ENCODE data around the gene LCE3D. TPM values are rescaled to one million over a fixed set of nuclear protein-coding genes. Genes with fewer than 3 reads are reported as not detected.
"Not testable (repeated sequence)": the region's sequence is repeated elsewhere in the genome, so short reads cannot be mapped to it uniquely, and the experiment has no call there.

LCE3D gene
- not detected for total RNA-seq
- 0 reads per million in 2 donors for total RNA-seq

DNA sequence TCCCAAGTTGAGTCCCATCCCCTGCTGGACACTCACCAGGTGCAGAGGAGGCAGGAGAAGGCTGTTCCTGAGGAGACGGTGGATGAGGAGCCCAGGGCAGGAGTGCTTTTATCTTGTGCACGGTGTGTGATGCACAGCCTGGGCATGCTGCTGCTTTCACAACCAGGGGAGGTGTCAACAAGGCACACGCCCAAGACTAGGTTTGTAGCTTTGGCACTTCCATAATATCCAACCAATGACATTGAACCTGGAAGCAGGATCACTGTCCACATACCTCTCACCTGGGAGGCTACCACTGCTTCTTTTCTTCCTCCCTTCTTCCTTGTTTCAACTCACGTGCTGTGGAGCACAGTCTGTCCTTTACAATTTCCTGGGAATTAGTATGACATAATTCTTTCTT is at the start of gene LCE3D:
LCE3D (minus strand) TSS at position 84 of the 400 bp plus-strand sequence. CDS start 580 bp downstream, outside the sequence.
- Mint-ChIP-seq H3K4me3 (no peak within 1 kb of the TSS), H3K4me1 (no peaks in the 10 kb centered on the region), H3K27me3 (peaks cover 62% of the 10 kb centered on the region), H3K27ac (no peak within 1 kb of the TSS), H3K36me3 (ENCODE audit: low read depth) (no peaks in the 10 kb centered on the region)
- DNase-seq (no peak), ATAC-seq (no peak)
- H3K9me3 ChIP-seq (ENCODE audit: control insufficient read depth, low read length, poor library complexity, severe bottlenecking), result no peaks in the 10 kb centered on the region

DNA sequence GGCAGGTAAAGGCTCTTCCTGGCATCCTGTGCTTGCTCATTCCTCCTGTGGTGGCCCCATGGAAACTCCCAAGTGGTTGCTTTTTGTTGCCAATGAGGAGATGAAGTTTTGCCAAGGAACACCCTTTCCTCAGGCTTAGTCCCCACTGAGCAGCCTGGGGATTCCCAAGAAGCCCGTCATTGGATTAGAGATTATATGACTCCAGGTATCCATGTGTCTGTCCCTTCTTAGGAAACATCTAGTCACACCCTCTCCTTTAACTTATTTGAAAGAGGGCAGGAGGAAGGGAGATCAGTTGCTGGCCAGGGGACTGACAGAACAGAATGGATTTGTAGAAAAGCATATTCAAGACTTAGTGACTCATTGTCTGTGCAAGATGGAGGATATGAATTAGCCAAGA is 46.4 kb upstream of the LCE3D start:
- H3K27me3 Mint-ChIP-seq, result peaks cover 70% of the 10 kb centered on the region
- peaks cover 3% of the 10 kb centered on the region for H3K36me3 Mint-ChIP-seq (ENCODE audit: low read depth)
- H3K4me1 Mint-ChIP-seq, result peaks cover 3% of the 10 kb centered on the region
- no peak overlapping the region for H3K4me3 Mint-ChIP-seq
- ATAC-seq (no peak), DNase-seq (no peak)
- H3K27ac Mint-ChIP-seq, result no peak overlapping the region
- H3K9me3 ChIP-seq (ENCODE audit: control insufficient read depth, low read length, poor library complexity, severe bottlenecking), result no peaks in the 10 kb centered on the region

DNA sequence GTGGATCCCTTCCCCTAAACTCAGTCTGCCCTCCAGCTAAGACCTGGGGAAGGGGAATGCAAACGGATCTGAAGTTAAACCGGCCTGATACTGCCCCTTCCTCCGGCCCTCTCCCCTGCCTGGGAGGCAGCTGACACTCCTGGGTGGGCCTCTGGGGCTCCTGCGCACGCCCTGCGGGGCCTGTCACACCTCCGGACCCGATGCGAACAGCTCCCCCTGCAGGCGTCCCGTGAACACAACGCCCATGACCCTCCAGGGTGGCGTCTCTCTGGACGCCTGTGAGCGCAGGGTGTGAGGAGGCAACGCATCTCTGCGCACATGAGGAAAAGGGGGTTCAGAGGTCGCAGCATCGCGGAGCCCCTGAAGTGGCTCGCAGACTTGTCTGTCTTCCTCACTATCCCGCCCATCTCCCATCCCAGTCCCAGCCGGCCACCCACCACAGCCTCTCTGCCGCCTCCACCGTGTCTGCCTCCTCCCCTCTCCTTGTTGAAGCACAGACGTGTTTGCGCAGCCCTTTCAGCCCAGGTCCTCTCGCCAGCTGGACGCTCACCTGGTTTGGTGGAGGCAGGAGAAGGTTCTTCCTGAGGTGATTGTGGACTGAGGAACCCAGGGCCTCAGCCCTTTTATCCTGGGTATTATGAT is 43.0 kb upstream of the LCE3D start:
- ATAC-seq (no peak), DNase-seq (no peak)

GRCh38 chr1:152622803-152623202 is 42.5 kb upstream of the LCE3D start, which contains the start of gene LCE3A:
Gene LCE3A, minus strand, starts transcription at chr1:152623103. Its CDS starts 0 bp downstream, at chr1:152623103.
- peaks cover 44% of the 10 kb centered on the region for H3K27me3 Mint-ChIP-seq
- no peaks in the 10 kb centered on the region for H3K36me3 Mint-ChIP-seq (ENCODE audit: low read depth)
- H3K4me1 Mint-ChIP-seq, result peaks cover 3% of the 10 kb centered on the region
- no peak for ATAC-seq
- H3K27ac Mint-ChIP-seq, result no peak within 1 kb of the TSS
- no peak within 1 kb of the TSS for H3K4me3 Mint-ChIP-seq
- H3K9me3 ChIP-seq (ENCODE audit: control insufficient read depth, low read length, poor library complexity, severe bottlenecking), result no peaks in the 10 kb centered on the region
- DNase-seq, result no peak

More for the DNA sequence above, 43.0 kb upstream of the LCE3D start:
- Mint-ChIP-seq H3K27ac (no peak overlapping the region), H3K4me3 (no peak overlapping the region), H3K27me3 (peaks cover 49% of the 10 kb centered on the region), H3K36me3 (ENCODE audit: low read depth) (no peaks in the 10 kb centered on the region), H3K4me1 (peaks cover 3% of the 10 kb centered on the region)
- no peaks in the 10 kb centered on the region for H3K9me3 ChIP-seq (ENCODE audit: control insufficient read depth, low read length, poor library complexity, severe bottlenecking)

DNA sequence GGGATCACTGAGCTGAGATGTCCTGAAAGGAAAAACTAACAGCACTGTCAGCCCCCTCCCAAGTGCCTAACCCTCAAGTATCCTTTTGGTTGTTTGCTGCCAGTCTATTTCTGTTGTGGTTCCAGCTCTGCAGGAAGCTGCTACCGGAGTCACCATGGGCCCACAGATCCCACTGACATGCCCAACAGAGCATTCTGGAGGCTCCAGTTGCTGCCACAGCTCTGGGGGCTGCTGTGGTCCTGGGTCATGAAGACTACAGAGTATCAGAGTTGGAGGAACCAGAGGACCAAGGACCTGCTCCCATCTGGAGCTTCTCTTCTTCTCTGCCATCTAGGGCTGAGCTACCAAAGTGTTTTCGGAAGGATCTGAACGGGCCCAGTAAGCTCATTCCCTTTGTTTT is 41.7 kb upstream of the LCE3D start:
- ATAC-seq, result no peak
- no peaks in the 10 kb centered on the region for H3K36me3 Mint-ChIP-seq (ENCODE audit: low read depth)
- no peaks in the 10 kb centered on the region for H3K9me3 ChIP-seq (ENCODE audit: control insufficient read depth, low read length, poor library complexity, severe bottlenecking)
- H3K27ac Mint-ChIP-seq, result no peak overlapping the region
- H3K4me1 Mint-ChIP-seq, result peaks cover 3% of the 10 kb centered on the region
- H3K27me3 Mint-ChIP-seq, result peaks cover 38% of the 10 kb centered on the region
- no peak overlapping the region for H3K4me3 Mint-ChIP-seq
- no peak for DNase-seq

- H3K4me3 Mint-ChIP-seq, result no peak within 1 kb of the TSS
- no peak within 1 kb of the TSS for H3K27ac Mint-ChIP-seq
- H3K36me3 Mint-ChIP-seq (ENCODE audit: low read depth), result peaks cover 3% of the 10 kb centered on the region
- no peak for DNase-seq
- H3K4me1 Mint-ChIP-seq, result no peaks in the 10 kb centered on the region
- peaks cover 54% of the 10 kb centered on the region for H3K27me3 Mint-ChIP-seq
- ATAC-seq, result no peak
- no peaks in the 10 kb centered on the region for H3K9me3 ChIP-seq (ENCODE audit: control insufficient read depth, low read length, poor library complexity, severe bottlenecking)
These were observed 33.2 kb upstream of the LCE3D start, which contains the start of gene LCE3B for GRCh38 chr1:152613511-152613910. Gene LCE3B, plus strand, starts transcription at chr1:152613811. Its CDS starts 0 bp downstream, at chr1:152613811.

DNA sequence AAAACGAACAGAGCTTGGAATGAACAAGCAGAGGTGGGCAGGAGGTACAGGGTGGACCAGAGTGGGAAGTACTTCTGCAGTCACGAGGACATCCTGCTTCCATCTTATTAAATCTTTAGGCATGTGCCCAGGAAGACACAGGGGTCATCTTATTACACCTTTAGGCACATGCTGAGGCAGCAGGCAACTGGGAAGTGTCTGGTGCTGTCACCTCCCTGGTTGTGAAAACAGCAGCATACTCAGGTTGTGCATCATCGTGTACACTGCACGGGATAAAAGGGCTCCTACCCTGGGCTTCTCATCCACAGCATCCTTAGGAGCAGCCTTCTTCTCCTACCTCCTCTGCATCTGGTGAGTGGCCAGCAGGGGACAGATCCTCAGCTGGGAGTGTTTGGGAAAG is 19.6 kb upstream of the LCE3D start, which contains the start of gene LCE3C:
LCE3C (plus strand) TSS at position 301 of the 400 bp plus-strand sequence. CDS start 498 bp downstream, outside the sequence.
- Mint-ChIP-seq H3K27me3 (peaks cover 41% of the 10 kb centered on the region), H3K4me1 (no peaks in the 10 kb centered on the region), H3K4me3 (no peak within 1 kb of the TSS), H3K36me3 (ENCODE audit: low read depth) (no peaks in the 10 kb centered on the region), H3K27ac (no peak within 1 kb of the TSS)
- DNase-seq (no peak), ATAC-seq (no peak)
- peaks cover 3% of the 10 kb centered on the region for H3K9me3 ChIP-seq (ENCODE audit: control insufficient read depth, low read length, poor library complexity, severe bottlenecking)

GRCh38 chr1:152596986-152597385 is 16.7 kb upstream of the LCE3D start:
- ATAC-seq, result no peak
- Mint-ChIP-seq H3K36me3 (ENCODE audit: low read depth) (no peaks in the 10 kb centered on the region), H3K4me3 (no peak overlapping the region), H3K27me3 (peaks cover 16% of the 10 kb centered on the region), H3K4me1 (no peaks in the 10 kb centered on the region), H3K27ac (no peak overlapping the region)
- peaks cover 3% of the 10 kb centered on the region for H3K9me3 ChIP-seq (ENCODE audit: control insufficient read depth, low read length, poor library complexity, severe bottlenecking)
- DNase-seq, result no peak

- no peaks in the 10 kb centered on the region for H3K9me3 ChIP-seq (ENCODE audit: control insufficient read depth, low read length, poor library complexity, severe bottlenecking)
- Mint-ChIP-seq H3K27me3 (peaks cover 31% of the 10 kb centered on the region), H3K4me3 (no peak overlapping the region), H3K27ac (no peak overlapping the region), H3K4me1 (no peaks in the 10 kb centered on the region), H3K36me3 (ENCODE audit: low read depth) (peaks cover 2% of the 10 kb centered on the region)
- ATAC-seq (no peak), DNase-seq (no peak)
These were observed 5.3 kb upstream of the LCE3D start for GRCh38 chr1:152585586-152585985.

DNA sequence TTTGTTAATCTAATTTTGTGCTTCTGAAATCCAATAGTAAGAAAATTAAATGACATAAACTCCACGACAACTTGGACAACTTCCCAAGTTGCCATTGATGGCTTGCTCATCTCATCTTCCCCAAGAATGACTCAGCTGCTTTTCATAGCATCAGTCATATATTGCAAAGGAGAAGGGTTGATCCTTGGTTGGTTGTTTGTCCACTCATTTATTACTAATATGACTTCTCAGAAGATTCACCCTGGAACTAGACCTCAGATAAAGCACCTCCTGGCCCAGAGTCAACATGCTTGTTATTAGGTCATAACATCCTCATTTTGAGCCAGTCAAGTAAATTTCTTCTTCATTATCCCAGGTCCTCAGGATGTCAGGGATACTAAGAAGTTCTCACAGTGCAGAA is 2.3 kb upstream of the LCE3D start:
- H3K4me3 Mint-ChIP-seq, result no peak overlapping the region
- no peaks in the 10 kb centered on the region for H3K4me1 Mint-ChIP-seq
- no peak overlapping the region for H3K27ac Mint-ChIP-seq
- peaks cover 2% of the 10 kb centered on the region for H3K36me3 Mint-ChIP-seq (ENCODE audit: low read depth)
- H3K9me3 ChIP-seq (ENCODE audit: control insufficient read depth, low read length, poor library complexity, severe bottlenecking), result no peaks in the 10 kb centered on the region
- peaks cover 54% of the 10 kb centered on the region for H3K27me3 Mint-ChIP-seq
- DNase-seq (no peak), ATAC-seq (no peak)

DNA sequence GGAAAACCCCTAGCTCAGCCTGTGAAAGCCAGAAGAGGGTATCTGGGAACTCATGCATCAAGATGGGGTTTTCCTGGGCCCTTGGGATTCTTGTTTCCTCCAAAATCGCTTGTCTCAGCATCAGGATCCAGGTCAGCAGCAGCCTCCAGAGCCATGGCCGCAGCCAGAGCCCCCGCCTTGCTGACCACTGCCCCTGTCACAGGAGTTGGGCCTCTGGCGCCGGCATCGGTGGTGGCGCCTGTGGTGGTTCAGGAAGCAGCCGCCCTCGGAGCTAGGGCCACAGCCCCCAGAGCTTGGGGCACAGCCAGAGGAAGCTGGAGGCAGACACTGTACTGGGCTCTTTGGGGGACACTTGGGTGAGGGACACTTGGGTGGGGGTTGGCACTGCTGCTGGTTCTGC is 790 bp downstream of the LCE3D start:
- ATAC-seq; H3K36me3 Mint-ChIP-seq (ENCODE audit: low read depth); H3K9me3 ChIP-seq (ENCODE audit: control insufficient read depth, low read length, poor library complexity, severe bottlenecking); H3K4me1 Mint-ChIP-seq; H3K27ac Mint-ChIP-seq; DNase-seq; H3K4me3 Mint-ChIP-seq: not testable (repeated sequence)
- H3K27me3 Mint-ChIP-seq, result peaks cover 71% of the 10 kb centered on the region

GRCh38 chr1:152577168-152577567 is 3.1 kb downstream of the LCE3D start:
- no peak for ATAC-seq
- H3K4me3 Mint-ChIP-seq, result no peak overlapping the region

GRCh38 chr1:152566681-152567080 is 13.6 kb downstream of the LCE3D start, which contains the start of gene LCE3E:
Gene LCE3E, minus strand, starts transcription at chr1:152566780. Its CDS starts 572 bp downstream, at chr1:152566208.
- DNase-seq (no peak), ATAC-seq (no peak)
- Mint-ChIP-seq H3K27ac (no peak within 1 kb of the TSS), H3K36me3 (ENCODE audit: low read depth) (peaks cover 6% of the 10 kb centered on the region), H3K4me3 (no peak within 1 kb of the TSS), H3K27me3 (peaks cover 15% of the 10 kb centered on the region), H3K4me1 (no peaks in the 10 kb centered on the region)
- peaks cover 3% of the 10 kb centered on the region for H3K9me3 ChIP-seq (ENCODE audit: control insufficient read depth, low read length, poor library complexity, severe bottlenecking)

More at GRCh38 chr1:152577168-152577567, 3.1 kb downstream of the LCE3D start:
- no peaks in the 10 kb centered on the region for H3K9me3 ChIP-seq (ENCODE audit: control insufficient read depth, low read length, poor library complexity, severe bottlenecking)
- DNase-seq, result no peak
- H3K4me1 Mint-ChIP-seq, result no peaks in the 10 kb centered on the region
- no peak overlapping the region for H3K27ac Mint-ChIP-seq
- H3K27me3 Mint-ChIP-seq, result peaks cover 79% of the 10 kb centered on the region
- peaks cover 6% of the 10 kb centered on the region for H3K36me3 Mint-ChIP-seq (ENCODE audit: low read depth)
